Endothelial cell of umbilical vein (primary cell): ENCODE measurements around the gene GIPC1. TPM values are rescaled to one million over a fixed set of nuclear protein-coding genes. Genes with fewer than 3 reads are reported as not detected.

ENCODE experiments used
- BruUV-seq: library from RNA; stranded (reverse); fragments of 400-500 nt; replicated peaks from 2 replicates; lab custom pipeline; 2021; lab: Mats Ljungman, UMichigan
- CTCF ChIA-PET: fragments of 300-600, 350-600 bp; sonication (Branson Sonifier 250); formaldehyde crosslinking; loops from one replicate; lab custom pipeline; 2021; ENCODE audit warnings: antibody characterized with exemption, inconsistent platforms; lab: Charles Lee
- POLR2A ChIA-PET: fragments of 300-600, 350-600 bp; sonication (Branson Sonifier 250); formaldehyde crosslinking; loops from one replicate; lab custom pipeline; 2021; ENCODE audit warnings: antibody characterized with exemption, inconsistent platforms; lab: Charles Lee
- DNase-seq: peaks from one replicate; pipeline ENCODE4 v3.0.0-alpha.2; 2011; ENCODE audit warnings: low read depth, low spot score
- FAIRE-seq: peaks from 2 replicates; lab custom pipeline; 2011; peaks lifted over from hg19 to GRCh38; lab: Jason Lieb, UNC
- H2AFZ ChIP-seq: 2 replicates; pipeline ENCODE4 v1.6.0; 2012; ENCODE audit warnings: low read depth, low read length, control low read depth, inconsistent platforms
- H3K27ac ChIP-seq: 2 replicates; pipeline ENCODE4 v1.5.1; 2011; ENCODE audit warnings: low read depth, mild to moderate bottlenecking, control low read depth, low read length, moderate library complexity; ENCODE audit not compliant: insufficient read depth
- H3K27me3 ChIP-seq, 2 experiments: 2 replicates each; pipeline versions ENCODE4 v1.6.0 to v1.6.1; 2011; ENCODE audit warnings: low read length in 2 of 2, mixed read lengths in 1 of 2; ENCODE audit not compliant: control insufficient read depth in 2 of 2, insufficient read depth in 2 of 2
- H3K36me3 ChIP-seq, 2 experiments: 2 replicates in 1 of 2; 3 replicates in 1 of 2; pipeline ENCODE4 v1.5.1; 2011; ENCODE audit warnings: low read length in 2 of 2, mild to moderate bottlenecking in 1 of 2, moderate library complexity in 1 of 2; ENCODE audit not compliant: control insufficient read depth in 2 of 2, insufficient read depth in 2 of 2; ENCODE audit errors: extremely low read depth in 1 of 2
- H3K4me1 ChIP-seq: 3 replicates; pipeline ENCODE4 v1.5.1; 2011; ENCODE audit warnings: mild to moderate bottlenecking, low read length; ENCODE audit not compliant: control insufficient read depth, insufficient read depth; ENCODE audit errors: extremely low read depth
- H3K4me2 ChIP-seq: 2 replicates; pipeline ENCODE4 v1.6.1; 2011; ENCODE audit warnings: low read length, control low read depth, mixed read lengths; ENCODE audit not compliant: insufficient read depth
- H3K4me3 ChIP-seq, 3 experiments: fragments of 200-600 bp in 1 of 3; sonication (generic), shearing (Covaris generic) in 1 of 3; replicated peaks in 1 of 3; 2 replicates each; pipeline ENCODE4 v1.5.1; 2011 to 2016; ENCODE audit warnings: control low read depth in 3 of 3, low read length in 3 of 3, mild to moderate bottlenecking in 2 of 3, inconsistent platforms in 1 of 3, low read depth in 1 of 3, moderate library complexity in 1 of 3; ENCODE audit not compliant: insufficient read depth in 1 of 3
- H3K79me2 ChIP-seq: 2 replicates; pipeline ENCODE4 v1.6.0; 2012; ENCODE audit warnings: low read length, inconsistent platforms; ENCODE audit not compliant: control insufficient read depth, insufficient read depth
- H3K9ac ChIP-seq: replicated peaks from 2 replicates; pipeline ENCODE3; 2011; ENCODE audit warnings: low read length, control low read depth; ENCODE audit not compliant: insufficient read depth; ENCODE audit errors: extremely low read depth
- H3K9me1 ChIP-seq: replicated peaks from 3 replicates; pipeline ENCODE4 v1.6.0; 2011; ENCODE audit warnings: mild to moderate bottlenecking, low read length; ENCODE audit not compliant: control insufficient read depth, insufficient read depth; ENCODE audit errors: extremely low read depth
- H3K9me3 ChIP-seq: replicated peaks from 2 replicates; pipeline ENCODE4 v1.5.1; 2012; ENCODE audit warnings: low read length, inconsistent platforms; ENCODE audit not compliant: control insufficient read depth, insufficient read depth
- H4K20me1 ChIP-seq: replicated peaks from 2 replicates; pipeline ENCODE3; 2011; ENCODE audit warnings: mild to moderate bottlenecking, low read length; ENCODE audit not compliant: control insufficient read depth, insufficient read depth; ENCODE audit errors: extremely low read depth
- EZH2 ChIP-seq: IDR thresholded peaks from 2 replicates; pipeline ENCODE4 v1.6.1; 2012; ENCODE audit warnings: borderline replicate concordance, low read depth, mild to moderate bottlenecking, moderate library complexity, low read length, inconsistent platforms; ENCODE audit not compliant: severe bottlenecking
- FOS ChIP-seq: IDR thresholded peaks from 2 replicates; pipeline ENCODE4 v1.6.1; 2011; ENCODE audit warnings: mild to moderate bottlenecking, low read length, moderate library complexity, borderline replicate concordance; ENCODE audit not compliant: insufficient read depth
- GATA2 ChIP-seq: IDR thresholded peaks from 2 replicates; pipeline ENCODE4 v1.7.0; 2011; ENCODE audit warnings: low read depth, mild to moderate bottlenecking, moderate library complexity, mixed read lengths, low read length; ENCODE audit not compliant: insufficient read length, insufficient read depth
- JUN ChIP-seq: IDR thresholded peaks from 2 replicates; pipeline ENCODE4 v1.6.1; 2011; ENCODE audit warnings: borderline replicate concordance, low read depth; ENCODE audit not compliant: insufficient read length, insufficient read depth
- MYC ChIP-seq: IDR thresholded peaks from one replicate; pipeline ENCODE4 v1.6.1; 2011; ENCODE audit warnings: mild to moderate bottlenecking, low read depth, low read length
- POLR2A ChIP-seq: IDR thresholded peaks from 2 replicates; pipeline ENCODE4 v1.6.1; 2012; ENCODE audit warnings: low read depth, mild to moderate bottlenecking, control low read depth, low read length
- POLR2AphosphoS5 ChIP-seq: IDR thresholded peaks from 2 replicates; pipeline ENCODE4 v1.6.1; 2012; ENCODE audit warnings: low read depth, mild to moderate bottlenecking, control low read depth, low read length, moderate library complexity; ENCODE audit not compliant: insufficient read depth
- dilution Hi-C: fragments of 300-500 bp; cut with MboI; formaldehyde crosslinking; loops from one replicate; pipeline ENCODE4 v1.15.0; 2019; ENCODE audit warnings: low sequenced_read_pairs; ENCODE audit not compliant: extremely low pct_ligation_motif_present
- intact Hi-C: fragments of 100-400 bp; cut with micrococcal nuclease; formaldehyde crosslinking; loops from one replicate; pipeline ENCODE4 v1.10.0; 2022
- polyA plus RNA-seq, 4 experiments: library from polyadenylated mRNA; depleted of rRNA in 3 of 4; stranded (reverse) in 3 of 4; unstranded in 1 of 4; fragments of >200 nt; gene quantifications; 2 replicates each; pipeline versions ENCODE4 v1.2.1 to v1.2.3, GENCODE V29; 2011 to 2012; ENCODE audit warnings: missing spikeins in 1 of 4
- total RNA-seq: library from RNA; stranded (reverse); gene quantifications from 2 replicates; pipeline ENCODE4 v1.2.3, GENCODE V29; 2021
- TF ChIP-seq, protein P1 (sequence below), 2 donors: IDR thresholded peaks; 1 replicate in 1 of 2; 2 replicates in 1 of 2; pipeline ENCODE4 v1.5.1; 2011; ENCODE audit warnings: low read length in 2 of 2, mild to moderate bottlenecking in 2 of 2, moderate library complexity in 2 of 2, control low read depth in 1 of 2, inconsistent platforms in 1 of 2, low read depth in 1 of 2; ENCODE audit not compliant: insufficient read depth in 1 of 2; ENCODE audit errors: extremely low read depth in 1 of 2
- TF ChIP-seq, protein P2 (sequence below): IDR thresholded peaks from 2 replicates; pipeline ENCODE4 v1.6.1; 2011; ENCODE audit not compliant: insufficient read depth, insufficient read length

The GIPC1 gene
- total and polyA plus RNA-seq, 2 donors (not counting 3 experiments of a cell fraction or from before 2014, with no cell fraction given), result 108 to 141 TPM

- no peak for FAIRE-seq
- peak overlapping the region; percentile 43 to 84 (median 79) for H3K4me3 ChIP-seq
- no peak for DNase-seq
- dilution Hi-C loops (no loop called here), intact Hi-C loops (loop anchor here (1.0 kb wide), 1 partner anchor 16 kb away; the partner anchor contains the start of gene DDX39A)
- ChIA-PET POLR2A (no interaction called here), CTCF (interaction anchor here (1.7 kb wide), 1 partner anchor 37 kb away, joined by 6 read pairs; no protein-coding TSS in a partner anchor)
- TF ChIP-seq POLR2AphosphoS5, result no peak
- TF ChIP-seq, protein P1, sequence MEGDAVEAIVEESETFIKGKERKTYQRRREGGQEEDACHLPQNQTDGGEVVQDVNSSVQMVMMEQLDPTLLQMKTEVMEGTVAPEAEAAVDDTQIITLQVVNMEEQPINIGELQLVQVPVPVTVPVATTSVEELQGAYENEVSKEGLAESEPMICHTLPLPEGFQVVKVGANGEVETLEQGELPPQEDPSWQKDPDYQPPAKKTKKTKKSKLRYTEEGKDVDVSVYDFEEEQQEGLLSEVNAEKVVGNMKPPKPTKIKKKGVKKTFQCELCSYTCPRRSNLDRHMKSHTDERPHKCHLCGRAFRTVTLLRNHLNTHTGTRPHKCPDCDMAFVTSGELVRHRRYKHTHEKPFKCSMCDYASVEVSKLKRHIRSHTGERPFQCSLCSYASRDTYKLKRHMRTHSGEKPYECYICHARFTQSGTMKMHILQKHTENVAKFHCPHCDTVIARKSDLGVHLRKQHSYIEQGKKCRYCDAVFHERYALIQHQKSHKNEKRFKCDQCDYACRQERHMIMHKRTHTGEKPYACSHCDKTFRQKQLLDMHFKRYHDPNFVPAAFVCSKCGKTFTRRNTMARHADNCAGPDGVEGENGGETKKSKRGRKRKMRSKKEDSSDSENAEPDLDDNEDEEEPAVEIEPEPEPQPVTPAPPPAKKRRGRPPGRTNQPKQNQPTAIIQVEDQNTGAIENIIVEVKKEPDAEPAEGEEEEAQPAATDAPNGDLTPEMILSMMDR (IDR thresholded peaks at IDR 0.05; ENCODE audit: extremely low read depth in 1 of 2, insufficient read depth in 1 of 2, low read depth in 1 of 2, low read length in 2 of 2), result no peak
- TF ChIP-seq MYC, result no peak
- no peak for TF ChIP-seq POLR2A
- no peak for TF ChIP-seq FOS
- TF ChIP-seq, protein P2, sequence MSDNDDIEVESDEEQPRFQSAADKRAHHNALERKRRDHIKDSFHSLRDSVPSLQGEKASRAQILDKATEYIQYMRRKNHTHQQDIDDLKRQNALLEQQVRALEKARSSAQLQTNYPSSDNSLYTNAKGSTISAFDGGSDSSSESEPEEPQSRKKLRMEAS, result no peak
- no peak for TF ChIP-seq GATA2
- TF ChIP-seq JUN, result no peak
- TF ChIP-seq EZH2, result no peak
- H3K27me3 ChIP-seq, result peaks cover 0 to 2% of the 10 kb centered on the region in 2 experiments
- no peaks in the 10 kb centered on the region for H4K20me1 ChIP-seq
- no peaks in the 10 kb centered on the region for H3K9me1 ChIP-seq
- BruUV-seq, result TSS peak; percentile 7
- H3K36me3 ChIP-seq, result no peaks in the 10 kb centered on the region
- H3K27ac ChIP-seq, result peak overlapping the region; percentile 78
- peaks cover 67% of the 10 kb centered on the region for H3K79me2 ChIP-seq
- peak overlapping the region; percentile 89 for H3K4me2 ChIP-seq
- no peaks in the 10 kb centered on the region for H3K9me3 ChIP-seq
- peaks cover 46% of the 10 kb centered on the region for H3K4me1 ChIP-seq
- H2AFZ ChIP-seq, result peak overlapping the region; percentile 12
- H3K9ac ChIP-seq, result peak overlapping the region; percentile 61
These were observed 60.4 kb downstream of the GIPC1 start for GRCh38 chr19:14435320-14436050.
